C4-2B (cell line): ENCODE results near the gene PINK1.
A peak's percentile ranks its signal among the peaks of the same experiment; 100 is the strongest.

ENCODE experiments used
- H3K27ac ChIP-seq: fragments of 450-650 bp; 2 replicates; pipeline ENCODE4 v1.5.1; 2017
- ZFX ChIP-seq: fragments of 450-650 bp; IDR thresholded peaks from 2 replicates; pipeline ENCODE4 v1.6.1; 2017
- TF ChIP-seq, protein P1 (sequence below): fragments of 450-650 bp; conservative IDR thresholded peaks from 2 replicates; pipeline ENCODE4 v1.5.1; 2017; ENCODE audit warnings: mild to moderate bottlenecking

PINK1 gene

GRCh38 chr1:20633190-20634064 is at the start of gene PINK1:
Gene PINK1 (plus strand): TSS chr1:20633458. CDS start chr1:20633549, 91 bp downstream.
- TF ChIP-seq ZFX, result peak; percentile 74
- TF ChIP-seq, protein P1, sequence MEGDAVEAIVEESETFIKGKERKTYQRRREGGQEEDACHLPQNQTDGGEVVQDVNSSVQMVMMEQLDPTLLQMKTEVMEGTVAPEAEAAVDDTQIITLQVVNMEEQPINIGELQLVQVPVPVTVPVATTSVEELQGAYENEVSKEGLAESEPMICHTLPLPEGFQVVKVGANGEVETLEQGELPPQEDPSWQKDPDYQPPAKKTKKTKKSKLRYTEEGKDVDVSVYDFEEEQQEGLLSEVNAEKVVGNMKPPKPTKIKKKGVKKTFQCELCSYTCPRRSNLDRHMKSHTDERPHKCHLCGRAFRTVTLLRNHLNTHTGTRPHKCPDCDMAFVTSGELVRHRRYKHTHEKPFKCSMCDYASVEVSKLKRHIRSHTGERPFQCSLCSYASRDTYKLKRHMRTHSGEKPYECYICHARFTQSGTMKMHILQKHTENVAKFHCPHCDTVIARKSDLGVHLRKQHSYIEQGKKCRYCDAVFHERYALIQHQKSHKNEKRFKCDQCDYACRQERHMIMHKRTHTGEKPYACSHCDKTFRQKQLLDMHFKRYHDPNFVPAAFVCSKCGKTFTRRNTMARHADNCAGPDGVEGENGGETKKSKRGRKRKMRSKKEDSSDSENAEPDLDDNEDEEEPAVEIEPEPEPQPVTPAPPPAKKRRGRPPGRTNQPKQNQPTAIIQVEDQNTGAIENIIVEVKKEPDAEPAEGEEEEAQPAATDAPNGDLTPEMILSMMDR, result peak; percentile 96
- H3K27ac ChIP-seq, result peak within 1 kb of the TSS; percentile 65

DNA sequence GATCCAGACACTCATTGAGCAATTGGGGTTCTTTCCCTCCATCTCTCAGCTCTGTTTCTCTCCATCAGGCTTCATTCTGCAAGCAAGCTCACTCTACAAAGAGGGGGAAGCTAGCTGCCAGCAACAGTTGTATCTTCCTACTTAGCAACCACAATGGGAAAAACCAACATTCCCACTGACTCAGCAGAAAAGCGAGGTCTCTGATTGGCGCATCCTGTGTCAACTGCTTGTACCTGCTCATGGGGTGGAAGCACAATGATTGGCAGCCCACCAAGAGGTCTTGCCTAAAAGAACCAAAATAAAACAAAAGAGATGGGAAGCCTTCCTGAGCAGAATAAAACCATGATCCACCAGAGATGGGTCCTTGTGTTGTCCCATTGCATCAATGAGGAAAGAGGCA is 48.4 kb upstream of the PINK1 start:
- TF ChIP-seq ZFX, result no peak
- TF ChIP-seq, protein P1, result no peak
- no peak overlapping the region for H3K27ac ChIP-seq

GRCh38 chr1:20586953-20587660 is 46.2 kb upstream of the PINK1 start:
- TF ChIP-seq, protein P1, result no peak
- no peak for TF ChIP-seq ZFX
- no peak overlapping the region for H3K27ac ChIP-seq

DNA sequence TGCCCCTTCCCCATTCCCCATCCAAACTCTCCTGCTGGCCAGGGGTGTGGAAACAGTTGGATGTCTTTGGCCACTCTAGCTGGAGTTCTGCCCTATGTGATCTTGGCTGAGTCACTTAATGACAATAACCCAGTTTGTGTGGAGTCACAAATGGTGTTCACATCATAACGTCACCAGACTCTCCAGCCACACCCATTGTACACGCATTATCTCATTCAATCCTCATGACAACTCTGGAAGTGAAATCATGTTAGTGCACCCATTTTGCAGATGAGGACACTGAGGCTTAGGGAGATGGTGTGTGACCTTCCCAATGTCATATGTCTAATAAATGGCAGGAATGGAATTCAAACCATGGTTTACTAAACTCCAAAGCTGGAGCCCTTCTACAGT is 45.6 kb upstream of the PINK1 start:
- H3K27ac ChIP-seq, result no peak overlapping the region
- TF ChIP-seq, protein P1, result no peak
- TF ChIP-seq ZFX, result no peak

- TF ChIP-seq, protein P1, result no peak
- no peak for TF ChIP-seq ZFX
- H3K27ac ChIP-seq, result no peak within 1 kb of the TSS
Measured at GRCh38 chr1:20588634-20589225, 44.5 kb upstream of the PINK1 start, which contains the start of gene CDA. Gene CDA (plus strand): TSS chr1:20589097. CDS start chr1:20589130, 33 bp downstream.

GRCh38 chr1:20589331-20590278 is 43.7 kb upstream of the PINK1 start:
- no peak for TF ChIP-seq ZFX
- TF ChIP-seq, protein P1, result no peak
- no peak overlapping the region for H3K27ac ChIP-seq
